ENCODE results near the gene CALHM6. TPM values are rescaled to one million over a fixed set of nuclear protein-coding genes. Genes with fewer than 3 reads are reported as not detected.

The CALHM6 gene
- total RNA-seq, 2 donors from 2014 or later: 2.3 to 3.1 TPM

DNA sequence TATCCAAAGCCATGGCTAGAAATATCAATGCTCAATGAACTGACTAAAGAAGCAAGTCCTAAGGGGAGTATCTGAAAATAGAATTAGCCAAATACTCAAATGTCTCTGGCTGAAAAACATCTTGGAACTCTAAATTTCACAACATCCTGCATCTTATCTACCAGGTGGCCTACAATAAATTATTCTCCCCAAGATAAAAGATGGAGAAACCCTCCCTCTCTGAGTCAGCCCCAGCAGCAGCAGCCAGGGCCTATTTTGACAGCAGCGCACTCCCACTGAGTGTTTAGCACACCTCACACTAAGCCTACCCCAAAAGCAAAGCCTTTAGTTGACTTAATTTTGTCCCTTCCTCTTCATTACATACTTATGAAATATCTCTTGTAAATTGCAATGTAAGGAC lies 5.9 kb downstream of the CALHM6 start:
- H3K9me3 ChIP-seq: no peaks in the 10 kb centered on the region
- no peaks in the 10 kb centered on the region for H3K36me3 ChIP-seq
- no peak overlapping the region for H3K27ac ChIP-seq
- DNase-seq (ENCODE audit: low spot score): no peak
- TF ChIP-seq, protein P1, sequence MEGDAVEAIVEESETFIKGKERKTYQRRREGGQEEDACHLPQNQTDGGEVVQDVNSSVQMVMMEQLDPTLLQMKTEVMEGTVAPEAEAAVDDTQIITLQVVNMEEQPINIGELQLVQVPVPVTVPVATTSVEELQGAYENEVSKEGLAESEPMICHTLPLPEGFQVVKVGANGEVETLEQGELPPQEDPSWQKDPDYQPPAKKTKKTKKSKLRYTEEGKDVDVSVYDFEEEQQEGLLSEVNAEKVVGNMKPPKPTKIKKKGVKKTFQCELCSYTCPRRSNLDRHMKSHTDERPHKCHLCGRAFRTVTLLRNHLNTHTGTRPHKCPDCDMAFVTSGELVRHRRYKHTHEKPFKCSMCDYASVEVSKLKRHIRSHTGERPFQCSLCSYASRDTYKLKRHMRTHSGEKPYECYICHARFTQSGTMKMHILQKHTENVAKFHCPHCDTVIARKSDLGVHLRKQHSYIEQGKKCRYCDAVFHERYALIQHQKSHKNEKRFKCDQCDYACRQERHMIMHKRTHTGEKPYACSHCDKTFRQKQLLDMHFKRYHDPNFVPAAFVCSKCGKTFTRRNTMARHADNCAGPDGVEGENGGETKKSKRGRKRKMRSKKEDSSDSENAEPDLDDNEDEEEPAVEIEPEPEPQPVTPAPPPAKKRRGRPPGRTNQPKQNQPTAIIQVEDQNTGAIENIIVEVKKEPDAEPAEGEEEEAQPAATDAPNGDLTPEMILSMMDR (IDR thresholded peaks at IDR 0.05): no peak
- no peak overlapping the region for H3K4me3 ChIP-seq
- peaks cover 0 to 7% of the 10 kb centered on the region in 2 donors for H3K4me1 ChIP-seq
- H3K27me3 ChIP-seq: no peaks in the 10 kb centered on the region

DNA sequence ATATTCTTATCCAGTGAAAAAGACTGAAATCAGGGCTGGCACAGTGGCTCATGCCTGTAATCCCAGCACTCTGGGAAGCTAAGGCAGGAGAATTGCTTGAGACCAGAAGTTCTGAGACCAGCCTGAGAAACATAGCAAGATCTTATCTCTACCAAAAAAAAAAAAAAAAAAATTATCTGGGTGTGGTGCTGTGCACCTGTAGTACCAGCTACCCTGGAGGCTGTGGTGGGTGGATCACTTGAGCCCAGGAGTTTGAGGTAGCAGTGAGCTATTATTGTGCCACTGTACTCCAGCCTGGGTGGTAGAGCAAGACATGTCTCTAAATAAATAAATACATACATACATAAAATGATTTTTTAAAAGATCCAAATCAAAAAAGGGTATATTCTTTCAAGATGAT lies 6.3 kb downstream of the CALHM6 start:
- DNase-seq (ENCODE audit: low spot score): no peak
- H3K27ac ChIP-seq: no peak overlapping the region
- peaks cover 0 to 7% of the 10 kb centered on the region in 2 donors for H3K4me1 ChIP-seq
- TF ChIP-seq, protein P1 (IDR thresholded peaks at IDR 0.05): no peak
- H3K36me3 ChIP-seq: no peaks in the 10 kb centered on the region
- H3K4me3 ChIP-seq: no peak overlapping the region
- no peaks in the 10 kb centered on the region for H3K9me3 ChIP-seq
- no peaks in the 10 kb centered on the region for H3K27me3 ChIP-seq

DNA sequence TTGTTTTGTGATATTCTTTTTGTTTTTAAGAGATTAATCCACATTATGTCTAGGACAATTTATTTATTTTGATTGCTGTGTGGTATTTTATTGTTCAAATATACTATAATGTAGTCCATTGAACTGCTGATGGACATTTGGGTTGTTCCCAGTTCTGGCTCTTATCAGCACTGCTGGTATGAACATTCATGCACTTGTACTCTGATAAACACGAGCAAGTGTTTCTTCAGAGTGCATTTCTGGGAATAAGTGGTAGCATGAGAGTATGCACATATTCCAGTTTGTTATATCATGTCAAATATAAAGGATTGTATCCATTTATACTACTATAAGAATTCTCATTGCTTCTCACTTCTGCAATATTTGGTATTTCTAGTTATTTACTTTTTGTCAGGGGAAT lies 7.1 kb downstream of the CALHM6 start:
- Histone ChIP-seq H3K27ac (no peak overlapping the region), H3K4me1 (peaks cover 0 to 7% of the 10 kb centered on the region in 2 donors), H3K27me3 (no peaks in the 10 kb centered on the region), H3K9me3 (no peaks in the 10 kb centered on the region), H3K36me3 (no peaks in the 10 kb centered on the region), H3K4me3 (no peak overlapping the region)
- no peak for DNase-seq (ENCODE audit: low spot score)
- TF ChIP-seq, protein P1 (IDR thresholded peaks at IDR 0.05): no peak

DNA sequence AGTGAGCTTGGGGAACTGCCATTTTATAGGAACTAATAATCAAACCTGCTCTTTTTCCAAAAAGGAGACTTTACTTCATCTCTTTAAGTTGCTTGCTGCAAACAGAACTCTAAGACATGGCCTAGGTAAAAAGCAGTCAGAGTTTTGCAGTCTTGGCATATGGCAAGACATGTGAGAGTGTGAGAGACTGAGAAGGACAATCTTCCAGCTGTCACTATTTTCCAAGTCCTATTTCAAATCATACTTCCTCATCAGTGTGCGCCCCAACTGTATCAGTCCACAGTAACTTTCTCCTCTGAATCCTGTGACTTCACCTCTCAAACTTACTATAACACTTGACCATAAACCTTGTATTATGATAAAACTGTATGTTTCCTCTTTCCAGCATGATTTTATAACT lies 10.4 kb downstream of the CALHM6 start:
- no peaks in the 10 kb centered on the region for H3K27me3 ChIP-seq
- H3K27ac ChIP-seq: no peak overlapping the region
- H3K9me3 ChIP-seq: no peaks in the 10 kb centered on the region
- H3K4me3 ChIP-seq: no peak overlapping the region
- TF ChIP-seq, protein P1 (IDR thresholded peaks at IDR 0.05): no peak
- no peak for DNase-seq (ENCODE audit: low spot score)
- no peaks in the 10 kb centered on the region for H3K36me3 ChIP-seq
- H3K4me1 ChIP-seq: peaks cover 0 to 7% of the 10 kb centered on the region in 2 donors

DNA sequence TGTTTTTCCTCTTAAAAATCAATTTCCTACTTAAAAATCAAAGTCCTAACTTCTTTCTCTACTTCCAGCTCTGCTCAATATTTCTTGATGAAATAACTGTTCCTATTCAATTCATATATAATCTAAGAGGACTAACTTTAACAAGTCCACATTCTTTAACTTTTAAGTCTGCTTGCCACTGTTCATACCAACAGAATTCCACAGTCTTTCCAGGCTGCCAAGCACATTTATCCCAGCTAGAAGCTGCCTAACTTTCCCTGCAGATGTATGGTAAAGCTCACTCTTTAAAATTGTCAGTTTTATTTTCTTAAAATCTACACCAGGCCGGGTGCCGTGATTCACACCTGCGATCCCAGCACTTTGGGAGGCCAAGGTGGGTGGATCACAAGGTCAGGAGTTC lies 11.5 kb downstream of the CALHM6 start:
- TF ChIP-seq, protein P1 (IDR thresholded peaks at IDR 0.05): no peak
- Histone ChIP-seq H3K4me3 (no peak overlapping the region), H3K4me1 (peaks cover 0 to 7% of the 10 kb centered on the region in 2 donors), H3K36me3 (no peaks in the 10 kb centered on the region), H3K27me3 (no peaks in the 10 kb centered on the region), H3K27ac (no peak overlapping the region), H3K9me3 (no peaks in the 10 kb centered on the region)
- no peak for DNase-seq (ENCODE audit: low spot score)

DNA sequence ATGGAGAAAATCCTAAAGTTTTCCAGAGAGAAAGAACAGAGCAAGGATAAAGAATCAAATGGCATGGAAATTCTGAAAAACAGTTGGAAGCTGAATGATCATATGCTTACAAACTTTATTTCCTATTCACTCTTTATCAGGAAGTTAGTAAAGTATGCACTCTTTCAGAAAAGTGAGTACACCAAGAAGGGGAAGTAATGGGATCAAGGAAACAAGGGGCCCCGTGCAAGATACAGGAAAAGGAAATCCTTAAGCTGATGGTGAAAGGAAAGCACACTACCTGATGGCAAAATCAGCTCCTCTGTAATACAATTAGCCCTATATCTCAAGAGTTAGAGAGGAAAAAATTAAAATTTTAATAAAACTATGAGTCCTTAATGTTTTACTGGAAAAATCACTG lies 14.0 kb downstream of the CALHM6 start:
- no peaks in the 10 kb centered on the region for H3K36me3 ChIP-seq
- TF ChIP-seq, protein P1 (IDR thresholded peaks at IDR 0.05): no peak
- no peak for DNase-seq (ENCODE audit: low spot score)
- no peak overlapping the region for H3K4me3 ChIP-seq
- H3K9me3 ChIP-seq: no peaks in the 10 kb centered on the region
- no peaks in the 10 kb centered on the region for H3K4me1 ChIP-seq
- H3K27me3 ChIP-seq: no peaks in the 10 kb centered on the region
- H3K27ac ChIP-seq: no peak overlapping the region

Measured in right atrium auricular region (tissue), 2 donors.